HG03565 (cell line): ENCODE data around the gene HDGFL2.
"Not testable (repeated sequence)": the region's sequence is repeated elsewhere in the genome, so short reads cannot be mapped to it uniquely, and the experiment has no call there.

Source experiments
- ATAC-seq: cut with Tn5 transposase; IDR thresholded peaks from one replicate; pipeline ENCODE4 v1.9.1; 2021; ENCODE audit warnings: mild to moderate bottlenecking, moderate library complexity; ENCODE audit not compliant: unreplicated experiment

Gene HDGFL2

GRCh38 chr19:4511300-4512054, 39.4 kb downstream of the HDGFL2 start:
- ATAC-seq: no peak

DNA sequence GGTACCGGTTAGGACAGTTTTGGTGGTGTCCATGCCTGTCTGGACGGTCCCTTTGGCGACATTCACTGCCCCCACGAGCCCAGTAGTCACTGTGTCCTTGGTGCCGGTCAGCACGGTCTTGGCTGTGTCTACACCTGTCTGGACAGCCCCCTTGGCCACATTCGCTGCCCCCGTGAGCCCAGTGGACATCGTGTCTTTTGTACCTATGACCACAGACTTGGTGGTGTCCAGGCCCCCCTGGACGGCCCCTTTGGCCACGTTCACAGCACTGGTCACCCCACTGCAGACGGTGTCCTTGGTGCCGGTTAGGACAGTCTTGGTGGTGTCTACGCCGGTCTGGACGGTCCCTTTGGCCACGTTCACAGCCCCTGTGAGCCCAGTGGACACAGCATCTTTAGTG, 40.0 kb downstream of the HDGFL2 start:
- ATAC-seq: no peak

GRCh38 chr19:4513248-4513647, 41.2 kb downstream of the HDGFL2 start:
- ATAC-seq: no peak

- ATAC-seq: no peak
Measured at GRCh38 chr19:4515732-4516131, 43.6 kb downstream of the HDGFL2 start.

- ATAC-seq: no peak
Measured at GRCh38 chr19:4516199-4516938, 44.3 kb downstream of the HDGFL2 start.

- no peak for ATAC-seq
Measured at GRCh38 chr19:4516939-4517300, 44.8 kb downstream of the HDGFL2 start.

DNA sequence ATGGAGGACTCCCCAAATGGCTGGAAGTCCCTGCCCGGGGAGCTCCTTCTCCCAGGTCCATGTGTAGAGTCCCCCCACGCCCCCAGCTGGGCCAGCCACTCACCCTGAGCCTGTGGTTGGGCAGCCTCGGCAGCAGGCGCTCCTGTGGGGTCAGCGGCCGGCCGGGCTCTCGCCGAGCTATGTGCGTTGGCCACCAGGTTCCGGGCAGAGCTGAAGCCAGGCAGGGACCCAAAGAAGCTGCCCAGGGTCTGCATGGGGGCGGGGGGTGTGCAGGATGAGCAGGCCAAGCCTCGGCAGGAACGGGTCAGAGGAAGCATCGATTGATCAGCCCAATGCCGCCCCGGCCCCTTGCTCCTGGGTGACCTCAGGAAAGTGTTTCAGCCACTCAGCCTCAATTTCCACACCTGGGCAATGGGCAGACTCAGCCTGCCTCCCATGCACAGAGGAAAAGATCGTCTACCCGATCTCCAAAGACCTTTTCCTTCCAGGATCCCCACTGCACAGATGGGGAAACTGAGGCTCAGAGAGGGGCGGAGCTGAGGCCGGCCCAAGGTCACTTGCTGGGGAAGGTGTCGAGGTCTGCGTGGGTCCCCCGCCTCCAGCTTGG, 45.5 kb downstream of the HDGFL2 start:
- no peak for ATAC-seq

DNA sequence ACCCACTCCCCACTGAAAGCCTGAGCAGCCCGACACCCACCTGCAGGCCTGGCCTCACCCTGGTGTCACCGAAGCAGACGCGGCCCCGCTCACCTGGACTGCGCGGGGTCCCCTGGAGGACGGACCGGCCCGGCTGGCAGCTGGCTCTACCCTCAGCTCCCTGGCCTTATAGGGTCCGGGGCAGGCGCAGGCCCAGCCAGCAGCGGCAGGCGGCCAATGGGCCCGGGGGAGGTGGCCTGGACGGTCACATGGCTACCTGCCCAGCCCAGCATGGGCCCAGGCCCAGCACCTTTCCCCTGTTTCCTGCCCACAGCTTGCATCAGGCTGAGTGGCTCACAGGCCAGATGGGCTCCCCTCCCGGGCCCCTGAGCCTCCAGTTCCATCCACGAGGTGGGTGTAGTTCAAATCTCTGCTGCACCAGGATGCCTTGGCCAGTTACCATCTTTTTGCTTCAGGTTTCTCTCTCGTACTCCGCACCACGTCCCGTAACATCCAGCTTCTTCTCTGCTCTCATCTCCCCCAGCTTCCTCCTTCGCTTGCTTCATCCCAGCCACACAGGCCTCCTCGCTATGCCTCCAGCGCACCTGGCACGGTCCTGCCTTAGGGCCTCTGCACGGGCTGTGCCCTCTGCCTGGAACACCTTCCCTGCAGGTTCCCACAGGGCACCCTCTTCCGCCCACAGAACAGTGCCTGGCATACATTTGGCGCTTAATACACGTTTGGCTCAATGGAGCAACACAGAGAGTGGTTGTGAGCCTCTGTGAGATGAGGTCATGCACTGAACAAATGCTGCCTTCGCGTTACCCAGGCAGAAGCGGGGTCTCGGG, 46.5 kb downstream of the HDGFL2 start, which contains the start of gene PLIN4:
TSS of gene PLIN4 (minus strand) at position 142 of the 827 bp plus-strand sequence. CDS start 214 bp downstream, outside the sequence.
- ATAC-seq: no peak

- no peak for ATAC-seq
Measured at GRCh38 chr19:4519172-4519496, 47.0 kb downstream of the HDGFL2 start.

- no peak for ATAC-seq
Measured at GRCh38 chr19:4519521-4520277, 47.6 kb downstream of the HDGFL2 start.

- no peak for ATAC-seq
Measured at GRCh38 chr19:4521170-4521887, 49.2 kb downstream of the HDGFL2 start.

DNA sequence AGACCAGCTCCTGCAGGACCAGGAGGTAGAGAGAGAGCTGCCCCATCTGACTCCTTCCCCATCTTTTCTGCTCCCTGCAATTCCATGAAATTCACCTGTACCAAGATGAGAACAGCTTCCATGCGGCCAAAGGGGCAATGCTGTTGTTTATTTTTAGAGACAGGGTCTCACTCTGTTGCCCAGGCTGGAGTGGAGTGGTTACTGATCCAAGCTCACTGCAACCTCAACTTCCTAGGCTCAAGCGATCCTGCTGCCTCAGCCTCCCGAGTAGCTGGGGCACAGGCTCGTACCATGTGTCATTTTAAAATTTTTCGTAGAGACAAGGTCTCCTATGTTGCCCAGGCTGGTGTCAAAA, 49.8 kb downstream of the HDGFL2 start:
- ATAC-seq: no peak

DNA sequence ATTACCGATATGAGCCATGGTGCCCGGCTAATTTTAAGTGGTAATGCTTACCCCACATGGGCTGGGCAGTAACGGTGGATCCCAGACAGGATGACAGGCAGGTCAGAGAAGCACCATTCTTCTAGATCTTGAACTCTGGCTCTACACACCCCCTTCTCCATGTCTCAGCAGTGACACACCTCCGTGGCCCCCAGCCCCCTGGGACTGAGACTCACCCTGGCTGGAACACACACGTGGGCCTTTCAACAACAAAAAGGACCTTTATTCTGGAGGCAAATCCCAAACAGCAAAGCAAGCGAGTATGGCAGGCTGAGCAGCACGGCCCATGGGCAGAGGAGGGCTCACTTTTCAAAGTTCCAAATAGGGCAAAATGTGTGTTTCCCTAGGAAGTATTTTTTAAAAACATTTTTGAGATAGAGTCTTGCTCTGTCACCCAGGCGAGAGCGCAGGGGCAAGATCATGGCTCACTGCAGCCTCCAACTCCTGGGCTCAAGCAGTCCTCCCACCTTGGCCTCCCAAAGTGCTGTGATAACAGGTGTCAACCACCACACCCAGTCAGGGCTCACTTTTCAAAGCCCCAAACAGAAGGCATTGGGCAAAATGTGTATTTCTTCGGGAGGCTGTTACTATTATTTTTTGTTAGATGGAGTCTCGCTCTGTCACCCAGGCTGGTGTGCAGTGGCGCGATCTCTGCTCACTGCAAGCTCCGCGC, 50.4 kb downstream of the HDGFL2 start:
- ATAC-seq: no peak

GRCh38 chr19:4523306-4524110, 51.4 kb downstream of the HDGFL2 start:
- no peak for ATAC-seq

- no peak for ATAC-seq
Measured at GRCh38 chr19:4524808-4525562, 52.9 kb downstream of the HDGFL2 start.

- no peak for ATAC-seq
Measured at GRCh38 chr19:4525563-4526002, 53.5 kb downstream of the HDGFL2 start.

- not testable (repeated sequence) for ATAC-seq
Measured at GRCh38 chr19:4527377-4527776, 55.3 kb downstream of the HDGFL2 start.

GRCh38 chr19:4528843-4529242, 56.7 kb downstream of the HDGFL2 start:
- no peak for ATAC-seq
